GM12872 (cell line): ENCODE data around the gene ABL1.

ENCODE experiments used
- CTCF ChIP-seq: IDR thresholded peaks from 3 replicates; pipeline ENCODE4 v1.5.1; 2011; ENCODE audit warnings: low read depth, mild to moderate bottlenecking, low read length, moderate library complexity; ENCODE audit not compliant: insufficient read depth

Gene ABL1

GRCh38 chr9:130823435-130823834, 11.6 kb upstream of the ABL1 start:
- no peak for TF ChIP-seq CTCF

- no peak for TF ChIP-seq CTCF
These were observed 11.0 kb upstream of the ABL1 start for GRCh38 chr9:130824079-130824478.

GRCh38 chr9:130824643-130825350, 10.3 kb upstream of the ABL1 start:
- no peak for TF ChIP-seq CTCF

GRCh38 chr9:130825351-130825651, 9.8 kb upstream of the ABL1 start:
- no peak for TF ChIP-seq CTCF

- TF ChIP-seq CTCF, result no peak
These were observed 9.2 kb upstream of the ABL1 start for GRCh38 chr9:130825809-130826208.

- TF ChIP-seq CTCF, result no peak
These were observed 5.3 kb upstream of the ABL1 start for GRCh38 chr9:130829762-130830161.

- no peak for TF ChIP-seq CTCF
These were observed 4.8 kb upstream of the ABL1 start for GRCh38 chr9:130830231-130830760.
